GM21360 (cell line): Measurements from ENCODE around the gene TDRD7.
"Not testable (repeated sequence)": the region's sequence is repeated elsewhere in the genome, so short reads cannot be mapped to it uniquely, and the experiment has no call there.

ENCODE experiments used
- ATAC-seq: cut with Tn5 transposase; IDR thresholded peaks from one replicate; pipeline ENCODE4 v1.9.1; 2021; ENCODE audit warnings: mild to moderate bottlenecking, moderate library complexity; ENCODE audit not compliant: unreplicated experiment

The TDRD7 gene

DNA sequence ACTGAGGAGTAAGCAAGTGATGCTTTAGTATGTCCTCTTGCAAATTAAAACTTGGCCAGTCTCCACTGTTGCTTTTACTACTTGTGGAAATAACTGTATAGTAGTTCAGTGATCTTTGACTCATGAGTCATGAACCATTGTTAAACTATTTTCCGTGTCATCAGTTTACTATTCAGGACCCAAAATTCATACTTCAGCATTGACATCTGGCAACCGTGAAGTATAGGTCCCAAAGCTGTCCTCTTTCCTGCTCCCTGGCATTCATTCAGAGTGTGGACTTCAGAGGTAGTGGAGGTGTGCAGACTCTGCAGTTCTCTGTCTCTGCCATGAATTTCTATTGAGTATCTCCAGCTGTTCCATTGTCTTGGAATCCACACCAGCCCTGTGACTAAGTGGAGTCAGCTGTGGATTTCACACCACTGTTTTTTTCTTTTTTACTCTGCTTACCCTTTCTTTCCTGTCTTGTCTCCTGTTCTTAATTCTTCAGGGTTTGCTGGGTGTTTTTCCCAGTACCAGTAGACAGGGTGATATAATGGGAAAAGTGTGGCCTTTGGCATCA lies 7.5 kb downstream of the TDRD7 start:
- no peak for ATAC-seq

DNA sequence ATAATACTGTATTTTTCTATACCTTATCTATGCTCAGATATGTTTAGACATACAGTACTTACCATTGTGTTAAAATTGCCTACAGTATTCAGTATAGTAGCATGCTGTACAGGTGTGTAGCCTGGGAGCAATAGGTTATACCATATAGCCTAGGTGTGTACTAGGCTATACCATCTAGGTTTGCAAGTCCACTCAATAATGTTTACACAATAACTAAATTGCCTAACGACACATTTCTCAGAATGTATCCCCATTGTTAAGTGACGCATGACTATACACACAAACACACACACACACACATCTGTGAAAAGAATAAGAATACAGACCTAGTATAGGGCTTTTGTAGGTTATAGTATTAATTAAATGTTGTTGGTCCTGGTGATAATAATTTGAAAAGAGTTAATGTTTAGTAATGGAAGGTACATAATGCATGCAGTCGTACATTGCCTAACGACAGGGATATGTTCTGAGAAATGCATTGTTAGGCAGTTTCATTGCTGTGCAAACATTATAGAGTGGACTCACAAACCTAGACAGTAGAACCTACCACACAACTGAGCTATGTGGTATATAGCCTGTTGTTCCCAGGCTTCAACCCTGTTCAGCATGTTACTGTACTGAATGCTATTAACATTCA lies 13.6 kb downstream of the TDRD7 start:
- no peak for ATAC-seq

DNA sequence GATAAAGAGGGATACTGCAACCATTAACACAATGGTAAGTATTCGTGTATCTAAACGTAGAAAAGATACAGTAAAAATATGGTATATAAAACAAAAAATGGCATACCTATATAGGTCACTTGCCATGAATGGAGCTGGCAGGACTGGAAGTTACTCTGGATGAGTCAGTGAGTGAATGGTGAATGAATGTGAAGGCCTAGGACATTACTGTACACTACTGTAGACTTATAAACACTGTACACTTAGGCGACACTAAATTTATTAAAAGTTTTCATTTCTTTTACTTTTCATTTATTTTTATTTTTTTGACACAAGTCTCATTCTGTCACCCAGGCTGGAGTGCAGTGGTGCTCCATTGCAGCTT lies 14.1 kb downstream of the TDRD7 start:
- ATAC-seq: no peak

DNA sequence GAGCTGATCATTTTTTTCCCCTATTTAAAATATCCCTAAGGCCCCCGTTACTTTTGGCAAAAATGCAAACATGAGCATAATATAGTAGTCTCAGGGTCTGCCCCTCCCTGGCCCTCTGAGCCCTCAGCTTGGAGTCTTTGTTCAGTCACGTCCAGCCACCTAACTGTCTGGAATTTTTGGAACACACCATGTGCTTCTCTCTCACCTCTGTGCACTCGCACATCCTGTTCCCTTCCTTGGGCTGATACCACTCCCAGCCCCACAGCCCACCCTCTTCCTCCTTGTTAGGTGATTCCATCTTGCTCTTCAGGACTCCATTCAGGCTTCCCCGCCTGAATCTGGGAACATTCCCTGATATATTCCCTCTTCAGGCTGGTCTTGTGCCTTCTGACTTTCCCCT lies 16.0 kb downstream of the TDRD7 start:
- ATAC-seq: no peak

DNA sequence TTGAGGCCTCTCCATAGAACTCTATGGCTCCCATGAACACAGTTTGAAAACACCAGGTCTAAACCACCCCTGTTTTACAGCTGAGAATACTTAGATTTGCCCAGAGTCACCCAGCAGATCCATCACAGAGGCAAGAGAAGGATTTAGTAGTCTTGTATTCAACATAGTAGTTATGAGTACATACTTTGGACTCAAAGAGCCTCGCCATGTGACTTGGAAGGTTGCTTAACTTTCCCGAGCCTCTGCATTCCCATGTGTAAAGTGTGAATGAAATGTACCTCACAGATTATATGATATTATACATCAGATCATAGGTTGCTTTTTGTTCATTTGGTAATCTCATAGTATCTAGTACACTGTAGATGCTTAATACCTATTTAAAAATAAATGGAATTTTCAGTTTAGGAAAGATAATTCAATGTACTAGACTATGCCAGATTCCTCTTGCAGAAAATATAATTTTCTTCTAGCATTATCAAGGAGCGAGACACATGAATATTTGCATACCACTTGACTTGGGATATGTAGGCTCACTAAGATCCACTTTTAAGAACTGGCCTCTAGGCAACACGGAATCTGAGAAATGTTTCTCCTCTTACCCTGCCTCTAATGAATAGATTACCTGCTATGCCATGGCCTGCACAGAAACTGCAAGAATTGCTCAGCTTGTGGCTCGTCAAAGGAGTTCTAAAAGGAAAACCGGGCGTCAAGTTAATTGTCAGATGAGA lies 18.6 kb downstream of the TDRD7 start:
- ATAC-seq: no peak

DNA sequence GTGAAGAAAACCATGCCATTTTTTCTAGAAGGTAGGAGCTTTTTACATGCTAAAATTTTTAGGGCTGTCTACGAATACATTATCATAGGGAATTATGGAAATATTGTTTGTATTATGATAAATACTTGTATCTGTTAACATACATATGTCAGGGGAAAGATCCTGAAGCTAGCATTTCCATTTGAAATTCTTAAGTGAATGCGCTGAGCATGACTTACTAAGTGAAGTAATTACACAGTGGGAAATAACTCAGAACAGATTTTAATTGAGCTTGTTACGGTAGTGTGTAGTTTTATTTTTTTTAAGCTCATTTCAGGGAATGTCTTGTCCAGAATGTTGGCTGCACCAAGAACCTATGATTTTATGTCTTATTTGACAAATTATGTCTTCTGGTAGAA lies 19.1 kb downstream of the TDRD7 start:
- ATAC-seq: no peak

DNA sequence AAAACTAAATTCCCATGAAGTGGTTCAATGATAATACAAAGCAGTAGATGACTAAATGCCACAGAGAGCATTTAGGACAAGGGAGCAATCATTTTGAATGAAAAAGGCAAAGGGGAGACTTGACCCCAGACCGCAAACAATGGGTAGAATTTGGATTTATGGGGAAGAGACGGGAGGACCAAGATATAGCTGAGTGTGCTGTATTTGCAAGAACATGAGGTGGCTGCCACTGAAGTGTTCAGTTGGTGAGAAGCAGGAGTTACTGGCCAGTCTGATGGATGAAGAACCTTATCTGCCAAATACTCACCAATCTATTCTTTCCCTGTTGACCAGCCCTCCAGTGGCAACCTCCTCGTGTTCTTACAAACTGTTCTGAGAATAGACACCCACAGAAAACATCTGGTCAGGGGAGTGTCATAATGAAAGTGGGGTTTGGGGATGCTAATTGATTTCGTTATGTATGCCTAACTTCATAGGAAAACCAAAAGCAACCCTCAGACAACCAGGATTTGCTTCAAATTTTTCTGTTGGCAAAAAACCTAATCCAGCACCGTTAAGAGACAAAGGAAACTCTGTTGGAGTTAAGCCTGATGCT lies 19.8 kb downstream of the TDRD7 start:
- ATAC-seq: no peak

DNA sequence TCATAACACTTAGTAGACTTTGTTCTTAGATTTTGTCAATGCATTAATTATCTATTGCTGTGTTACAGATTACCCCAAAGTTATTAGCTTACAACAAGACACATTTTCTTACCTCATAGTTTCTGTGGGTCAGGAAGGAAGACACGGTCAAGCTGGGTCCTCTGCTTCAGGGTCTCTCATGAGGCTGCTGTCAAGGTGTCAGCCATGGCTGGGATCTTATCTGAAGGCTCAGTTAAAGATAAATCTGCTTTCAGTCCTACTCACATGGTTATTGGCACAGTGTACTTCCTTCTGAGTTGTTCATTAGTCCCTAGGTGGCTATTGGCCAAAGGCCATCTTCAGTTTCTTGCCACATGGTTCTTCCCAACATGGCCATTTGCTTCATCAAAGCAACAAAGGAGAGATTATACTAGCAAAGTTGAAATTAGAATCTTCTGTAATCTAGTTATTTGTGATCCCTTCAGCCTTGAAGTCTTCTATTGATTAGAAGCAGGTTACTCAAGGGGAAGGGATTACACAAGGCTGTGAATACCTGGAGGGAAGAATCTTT lies 25.2 kb downstream of the TDRD7 start:
- ATAC-seq: no peak

DNA sequence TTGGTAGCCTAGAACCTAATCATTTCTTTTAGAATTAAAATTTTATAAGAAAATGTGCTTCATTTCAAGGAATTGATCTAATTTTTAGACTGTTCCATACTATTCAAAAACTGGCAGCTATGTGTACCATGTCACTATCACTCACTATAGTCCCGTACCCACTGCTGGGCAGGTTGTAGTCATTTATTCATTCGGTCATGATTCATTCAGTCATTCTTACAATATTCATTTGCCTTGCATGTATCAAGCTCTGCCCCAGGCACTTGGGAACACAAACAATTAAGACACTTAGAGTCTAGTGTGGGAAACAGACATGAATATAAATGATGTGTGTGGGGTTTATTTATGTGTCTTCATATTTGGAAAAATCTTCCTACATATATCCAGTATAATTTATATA lies 26.4 kb downstream of the TDRD7 start:
- no peak for ATAC-seq

DNA sequence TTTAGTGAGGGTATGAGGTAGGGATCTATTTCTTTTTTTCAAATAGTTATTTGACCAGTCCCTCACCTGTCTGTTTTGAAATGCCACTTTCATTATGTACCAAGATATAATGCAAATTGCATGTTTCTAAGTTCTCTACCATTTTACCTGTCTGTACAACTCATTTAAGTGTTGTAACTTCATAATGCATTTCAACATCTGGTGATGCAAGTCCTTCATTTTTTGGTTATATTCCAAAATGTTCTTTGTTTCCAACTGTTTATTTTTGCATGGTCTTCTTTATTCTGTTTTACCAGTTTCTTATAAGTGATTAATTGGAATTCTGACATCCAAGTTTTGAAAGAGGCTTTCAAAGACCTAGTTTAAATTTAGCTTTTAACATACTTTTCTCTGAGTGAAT lies 26.8 kb downstream of the TDRD7 start:
- no peak for ATAC-seq

DNA sequence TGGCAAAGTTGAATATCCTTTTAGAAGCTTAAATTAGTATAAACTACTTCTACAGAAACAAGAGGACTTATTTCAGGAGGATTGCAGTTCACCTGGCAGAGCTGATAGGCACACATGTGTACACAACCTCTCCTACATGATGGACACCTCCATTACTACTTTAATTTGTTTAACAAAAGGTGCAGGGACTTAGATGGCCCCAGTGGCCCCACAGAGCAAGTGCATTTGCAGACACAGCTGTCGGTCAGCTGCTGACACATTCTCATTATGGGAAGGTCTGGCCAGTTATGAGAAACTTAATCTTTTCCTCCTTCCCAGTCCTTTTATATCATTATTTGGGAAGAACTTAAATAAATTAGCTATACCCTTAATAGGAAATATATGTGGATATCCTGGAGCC lies 28.3 kb downstream of the TDRD7 start:
- no peak for ATAC-seq

DNA sequence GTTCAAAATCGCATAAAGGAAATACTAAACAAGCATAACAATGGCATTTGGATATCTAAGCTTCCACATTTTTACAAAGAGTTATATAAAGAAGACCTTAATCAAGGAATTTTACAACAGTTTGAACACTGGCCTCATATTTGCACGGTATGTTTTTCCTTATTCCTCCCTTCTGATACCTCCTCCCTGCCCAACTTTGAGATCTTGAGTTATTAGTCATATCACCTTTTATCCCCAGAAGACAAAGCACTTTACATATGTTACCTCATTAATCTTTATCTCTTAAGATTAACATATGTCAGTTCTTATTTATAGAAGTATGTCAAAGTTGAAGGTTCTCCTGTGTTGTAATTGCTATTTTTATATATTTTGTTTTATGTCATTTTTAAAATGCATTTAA lies 29.8 kb downstream of the TDRD7 start:
- ATAC-seq: no peak

DNA sequence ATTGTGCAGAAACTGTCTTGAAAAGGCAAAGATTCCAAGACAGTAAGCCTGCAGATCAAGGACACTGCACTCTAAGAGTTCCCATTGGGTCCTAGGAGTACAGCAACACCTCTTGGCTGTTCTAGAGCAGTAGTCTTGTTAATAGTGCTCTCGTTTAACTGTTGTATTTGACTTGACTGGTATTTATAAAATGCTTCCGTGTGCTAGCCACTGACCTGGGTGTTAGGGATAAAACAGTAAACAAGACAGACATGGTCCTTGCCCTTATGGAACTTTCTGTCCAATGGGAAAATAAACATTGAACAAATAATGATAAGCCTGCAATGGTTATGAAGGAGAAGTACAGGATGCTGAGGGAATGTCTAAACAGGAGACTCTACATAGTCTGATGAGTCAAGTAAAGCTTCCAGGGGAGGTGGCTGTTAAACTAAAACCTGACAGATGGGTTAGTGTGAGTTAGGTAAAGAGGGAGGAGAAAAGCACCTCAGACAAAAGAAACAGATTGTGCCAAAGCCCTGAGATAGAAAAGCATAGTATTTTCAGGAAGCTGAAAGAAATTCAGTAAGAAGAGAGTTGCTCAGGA lies 33.3 kb downstream of the TDRD7 start:
- ATAC-seq: no peak

DNA sequence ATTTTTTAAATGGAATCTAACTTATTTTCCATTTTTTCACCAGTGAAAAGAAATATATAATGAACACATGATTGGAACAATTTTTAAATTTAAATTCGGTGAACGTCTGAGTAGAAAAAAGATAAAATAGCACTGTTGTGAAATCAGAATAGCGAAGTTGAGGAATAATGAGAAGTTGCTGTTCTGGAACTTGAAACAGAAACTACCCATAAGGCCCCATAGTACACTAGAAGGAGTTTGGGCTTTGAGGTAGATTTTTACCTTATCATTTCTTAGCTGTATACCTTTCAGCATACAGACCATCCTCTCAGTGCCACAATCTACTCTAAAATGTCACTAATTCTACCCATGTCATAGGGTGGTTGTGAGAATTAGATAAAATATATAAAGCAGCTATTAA lies 35.1 kb downstream of the TDRD7 start:
- no peak for ATAC-seq

DNA sequence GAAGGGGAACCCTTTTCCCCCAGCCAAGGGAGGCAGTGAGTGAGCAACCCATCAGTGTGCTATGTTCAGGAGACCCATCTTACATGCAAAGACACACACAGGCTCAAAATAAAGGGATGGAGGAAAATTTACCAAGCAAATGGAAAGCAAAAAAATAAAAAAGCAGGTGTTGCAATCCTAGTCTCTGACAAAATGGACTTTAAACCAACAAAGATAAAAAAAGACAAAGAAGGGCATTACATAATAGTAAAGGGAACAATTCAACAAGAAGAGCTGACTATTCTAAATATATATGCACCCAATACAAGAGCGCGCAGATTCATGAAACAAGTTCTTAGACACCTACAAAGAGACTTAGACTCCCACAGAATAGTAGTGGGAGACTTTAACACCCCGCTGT lies 41.7 kb downstream of the TDRD7 start:
- not testable (repeated sequence) for ATAC-seq

DNA sequence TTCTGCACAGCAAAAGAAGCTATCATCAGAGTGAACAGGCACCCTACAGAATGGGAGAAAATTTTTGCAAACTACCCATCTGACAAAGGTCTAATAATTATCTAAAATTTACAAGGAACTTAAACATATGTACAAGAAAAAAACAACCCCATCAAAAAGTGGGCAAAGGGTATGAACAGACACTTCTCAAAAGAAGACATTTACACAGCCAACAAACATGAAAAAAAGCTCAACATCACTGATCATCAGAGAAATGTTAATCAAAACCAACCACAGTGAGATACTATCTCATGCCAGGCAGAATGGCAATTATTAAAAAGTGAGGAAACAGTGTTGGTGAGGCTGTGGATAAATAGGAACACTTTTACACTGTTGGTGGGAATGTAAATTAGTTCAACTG lies 44.9 kb downstream of the TDRD7 start:
- ATAC-seq: not testable (repeated sequence)

DNA sequence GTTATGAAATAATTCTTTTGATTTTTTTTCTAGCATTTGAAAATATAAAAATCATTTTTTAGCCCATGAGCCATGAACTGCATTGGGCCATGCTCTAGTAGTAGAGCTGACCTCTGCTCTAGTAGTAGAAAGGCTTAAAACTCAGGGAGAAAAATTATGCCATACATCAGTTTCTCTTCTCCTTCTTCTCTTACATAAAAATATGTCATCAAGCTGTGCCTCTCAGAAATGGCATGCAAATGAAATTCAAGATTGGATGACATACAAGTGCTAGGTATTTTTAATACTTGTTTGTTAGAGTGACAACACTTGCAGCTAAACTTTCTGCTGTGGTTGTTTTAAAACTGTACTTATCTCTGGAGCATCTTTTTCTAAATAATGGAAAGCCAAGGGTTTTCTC lies 47.4 kb downstream of the TDRD7 start:
- no peak for ATAC-seq

DNA sequence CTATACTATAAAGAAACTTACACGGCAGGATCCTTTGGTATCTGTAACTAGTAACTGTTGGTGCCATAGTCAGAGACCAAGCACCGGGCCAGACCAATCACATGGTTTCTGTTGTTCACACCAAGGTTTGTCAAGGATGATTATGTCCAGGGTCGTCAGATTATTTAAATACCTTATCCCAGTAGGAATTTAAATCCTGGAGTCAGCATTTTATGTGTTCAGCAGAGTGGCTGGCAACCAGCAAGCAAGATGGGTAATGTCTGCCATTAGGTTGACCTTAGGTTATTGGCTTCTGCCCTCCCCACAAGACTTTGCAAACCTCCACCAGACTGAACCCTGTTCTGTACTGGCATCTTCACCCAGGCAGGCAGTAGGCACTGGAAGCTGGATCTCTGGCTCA lies 50.3 kb downstream of the TDRD7 start:
- no peak for ATAC-seq

DNA sequence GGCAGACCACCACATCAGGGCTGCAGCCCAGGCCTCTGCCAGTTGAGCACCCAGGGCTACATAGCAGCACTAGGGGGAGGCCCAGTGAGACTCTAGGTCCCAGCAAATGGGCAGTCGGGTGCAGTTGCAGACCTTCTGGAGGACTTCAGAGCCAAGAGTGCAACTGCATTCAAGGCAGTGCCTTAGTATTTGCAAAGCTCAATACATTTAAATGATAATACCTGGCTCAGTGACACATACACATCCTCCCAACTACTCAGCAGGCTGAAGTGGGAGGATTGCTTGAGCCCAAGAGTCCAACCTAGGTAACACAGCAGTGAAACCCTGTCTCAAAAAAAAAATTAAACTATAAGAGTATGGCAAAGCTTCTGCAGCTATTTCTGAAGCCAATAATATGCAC lies 51.0 kb downstream of the TDRD7 start:
- no peak for ATAC-seq

DNA sequence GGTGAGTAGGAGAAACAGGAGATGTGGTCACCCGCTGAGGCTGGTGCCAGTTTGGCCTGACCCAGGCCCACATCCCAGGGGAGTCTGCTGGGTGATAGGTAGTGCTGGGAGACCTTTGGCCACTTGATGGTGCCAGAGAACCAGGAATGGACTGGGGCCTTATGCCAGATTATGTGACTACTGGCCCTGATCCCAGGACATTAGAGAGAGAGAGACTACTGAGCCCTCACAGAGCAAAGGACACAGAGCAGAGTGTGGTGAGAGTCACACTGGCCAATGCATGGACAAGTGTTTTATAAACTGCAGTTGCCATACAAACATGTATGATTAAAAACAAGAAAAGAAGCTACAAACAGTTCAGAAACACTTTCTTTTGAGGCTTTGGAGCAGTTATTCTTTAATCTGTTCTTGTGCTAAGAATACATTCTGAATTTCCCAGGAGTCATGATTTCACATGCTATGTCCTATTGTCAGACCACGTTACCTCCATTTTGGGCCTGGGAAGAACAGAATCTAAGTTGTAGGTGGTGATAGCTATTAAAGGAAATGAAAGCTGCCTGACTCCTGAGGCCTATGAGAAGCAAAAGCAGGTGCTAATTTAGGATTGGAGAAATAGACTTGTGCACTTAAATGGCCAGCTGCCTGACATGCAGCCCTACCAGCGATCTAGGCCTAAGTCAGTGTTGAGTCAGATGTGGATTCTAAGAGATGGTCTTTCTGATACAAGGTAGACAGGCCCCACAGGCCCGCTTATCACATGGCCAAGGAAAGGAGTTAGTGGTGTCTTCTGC lies 57.0 kb downstream of the TDRD7 start:
- peak; percentile 78 for ATAC-seq

DNA sequence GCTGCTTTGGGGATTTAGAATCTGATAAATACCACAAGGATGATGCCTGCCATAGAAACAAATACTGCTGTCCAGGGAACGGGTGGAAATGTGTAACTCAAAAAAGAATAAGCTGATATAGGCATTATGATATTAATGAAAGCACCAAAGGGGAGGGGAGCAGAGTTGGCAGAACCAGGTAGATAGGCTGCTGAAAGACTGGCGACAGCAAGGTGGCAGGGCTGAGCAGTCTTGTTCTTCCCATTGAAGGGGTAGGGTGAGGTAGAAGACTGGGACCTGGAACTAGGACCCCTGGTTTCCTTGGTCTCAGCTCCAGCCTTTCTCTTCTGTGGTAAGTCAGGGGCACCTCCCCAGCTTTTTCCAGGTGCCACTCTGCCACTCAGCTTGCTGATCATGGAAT lies 58.2 kb downstream of the TDRD7 start:
- ATAC-seq: no peak
